ENCODE results near the gene PPIP5K2. TPM values are rescaled to one million over a fixed set of nuclear protein-coding genes. Genes with fewer than 3 reads are reported as not detected.
A peak's percentile ranks its signal among the peaks of the same experiment; 100 is the strongest.

PPIP5K2 gene
- total RNA-seq, 4 donors from 2014 or later = 21.0 to 57.0 (median 27.0) TPM

- no peak for TF ChIP-seq POLR2A (IDR thresholded peaks at IDR 0.05)
- TF ChIP-seq EP300 (IDR thresholded peaks at IDR 0.05) = no peak
- no peak for TF ChIP-seq CTCF (IDR thresholded peaks at IDR 0.05)
- no peak for TF ChIP-seq POLR2AphosphoS5 (IDR thresholded peaks at IDR 0.05)
- no peak for DNase-seq (ENCODE audit: low spot score in 2 of 2)
- Histone ChIP-seq H3K27me3 (no peaks in the 10 kb centered on the region), H3K36me3 (no peaks in the 10 kb centered on the region), H3K4me1 (peaks cover 13% of the 10 kb centered on the region), H3K27ac (no peak overlapping the region), H3K4me3 (no peak overlapping the region), H3K9me3 (no peaks in the 10 kb centered on the region)
- WGBS = 81% methylated on average over 4 of the region's 4 CpGs
Observed at GRCh38 chr5:103256178-103256577, 136.1 kb downstream of the PPIP5K2 start.

GRCh38 chr5:103258368-103258956 lies 138.4 kb downstream of the PPIP5K2 start, which contains the start of gene MACIR:
TSS of gene MACIR (plus strand) at chr5:103258763. CDS start at chr5:103275920, 17,157 bp downstream.
- H3K4me3 ChIP-seq = peak within 1 kb of the TSS; percentile 61
- H3K36me3 ChIP-seq = no peaks in the 10 kb centered on the region
- TF ChIP-seq POLR2A (IDR thresholded peaks at IDR 0.05) (no peak), POLR2AphosphoS5 (IDR thresholded peaks at IDR 0.05) (no peak), CTCF (IDR thresholded peaks at IDR 0.05) (no peak), EP300 (IDR thresholded peaks at IDR 0.05) (no peak)
- peak; percentile 97 for DNase-seq (ENCODE audit: low spot score in 2 of 2)
- peak within 1 kb of the TSS; percentile 78 for H3K27ac ChIP-seq
- peaks cover 21% of the 10 kb centered on the region for H3K4me1 ChIP-seq
- no peaks in the 10 kb centered on the region for H3K9me3 ChIP-seq
- WGBS = 0% methylated on average over 8 of the region's 45 CpGs
- H3K27me3 ChIP-seq = no peaks in the 10 kb centered on the region

GRCh38 chr5:103258957-103259704 lies 139.0 kb downstream of the PPIP5K2 start:
- Histone ChIP-seq H3K27me3 (no peaks in the 10 kb centered on the region), H3K27ac (peak overlapping the region; percentile 78), H3K4me3 (peak overlapping the region; percentile 61), H3K4me1 (peaks cover 21% of the 10 kb centered on the region), H3K9me3 (no peaks in the 10 kb centered on the region), H3K36me3 (no peaks in the 10 kb centered on the region)
- 0% methylated on average over 7 of the region's 91 CpGs for WGBS
- TF ChIP-seq EP300 (IDR thresholded peaks at IDR 0.05) (no peak), POLR2A (IDR thresholded peaks at IDR 0.05) (no peak), CTCF (IDR thresholded peaks at IDR 0.05) (no peak), POLR2AphosphoS5 (IDR thresholded peaks at IDR 0.05) (no peak)
- DNase-seq (ENCODE audit: low spot score in 2 of 2) = peak; percentile 78 to 80

GRCh38 chr5:103259705-103260355 lies 139.7 kb downstream of the PPIP5K2 start:
- 3% methylated on average over 14 of the region's 20 CpGs for WGBS
- DNase-seq (ENCODE audit: low spot score in 2 of 2) = no peak
- Histone ChIP-seq H3K27me3 (no peaks in the 10 kb centered on the region), H3K27ac (peak overlapping the region; percentile 78), H3K4me1 (peaks cover 21% of the 10 kb centered on the region), H3K4me3 (peak overlapping the region; percentile 61), H3K9me3 (no peaks in the 10 kb centered on the region), H3K36me3 (no peaks in the 10 kb centered on the region)
- no peak for TF ChIP-seq CTCF (IDR thresholded peaks at IDR 0.05)
- TF ChIP-seq POLR2A (IDR thresholded peaks at IDR 0.05) = no peak
- TF ChIP-seq POLR2AphosphoS5 (IDR thresholded peaks at IDR 0.05) = no peak
- no peak for TF ChIP-seq EP300 (IDR thresholded peaks at IDR 0.05)

- Histone ChIP-seq H3K27ac (no peak overlapping the region), H3K27me3 (no peaks in the 10 kb centered on the region), H3K36me3 (no peaks in the 10 kb centered on the region), H3K4me1 (peaks cover 21% of the 10 kb centered on the region), H3K9me3 (no peaks in the 10 kb centered on the region), H3K4me3 (no peak overlapping the region)
- TF ChIP-seq EP300 (IDR thresholded peaks at IDR 0.05) = no peak
- TF ChIP-seq POLR2AphosphoS5 (IDR thresholded peaks at IDR 0.05) = no peak
- TF ChIP-seq POLR2A (IDR thresholded peaks at IDR 0.05) = no peak
- TF ChIP-seq CTCF (IDR thresholded peaks at IDR 0.05) = no peak
- DNase-seq (ENCODE audit: low spot score in 2 of 2) = no peak
- 56% methylated on average over 3 of the region's 3 CpGs for WGBS
Observed at GRCh38 chr5:103260951-103261350, 140.8 kb downstream of the PPIP5K2 start.

Measured in suprapubic skin (tissue), 4 donors.